HG03439 (cell line): Measurements from ENCODE around the gene SARS1.

ENCODE experiments used
- ATAC-seq: cut with Tn5 transposase; IDR thresholded peaks from one replicate; pipeline ENCODE4 v1.9.1; 2021; ENCODE audit warnings: mild to moderate bottlenecking, moderate library complexity; ENCODE audit not compliant: unreplicated experiment

Gene SARS1

GRCh38 chr1:109248797-109249629 is 35.3 kb downstream of the SARS1 start, which contains the start of gene CELSR2:
CELSR2 (plus strand) TSS chr1:109249539; CDS start chr1:109250080, 541 bp downstream.
- ATAC-seq, result peak; percentile 74

- ATAC-seq, result peak; percentile 38
Measured at GRCh38 chr1:109249654-109250401, 36.1 kb downstream of the SARS1 start.

GRCh38 chr1:109250454-109251276 is 36.9 kb downstream of the SARS1 start:
- ATAC-seq, result no peak

DNA sequence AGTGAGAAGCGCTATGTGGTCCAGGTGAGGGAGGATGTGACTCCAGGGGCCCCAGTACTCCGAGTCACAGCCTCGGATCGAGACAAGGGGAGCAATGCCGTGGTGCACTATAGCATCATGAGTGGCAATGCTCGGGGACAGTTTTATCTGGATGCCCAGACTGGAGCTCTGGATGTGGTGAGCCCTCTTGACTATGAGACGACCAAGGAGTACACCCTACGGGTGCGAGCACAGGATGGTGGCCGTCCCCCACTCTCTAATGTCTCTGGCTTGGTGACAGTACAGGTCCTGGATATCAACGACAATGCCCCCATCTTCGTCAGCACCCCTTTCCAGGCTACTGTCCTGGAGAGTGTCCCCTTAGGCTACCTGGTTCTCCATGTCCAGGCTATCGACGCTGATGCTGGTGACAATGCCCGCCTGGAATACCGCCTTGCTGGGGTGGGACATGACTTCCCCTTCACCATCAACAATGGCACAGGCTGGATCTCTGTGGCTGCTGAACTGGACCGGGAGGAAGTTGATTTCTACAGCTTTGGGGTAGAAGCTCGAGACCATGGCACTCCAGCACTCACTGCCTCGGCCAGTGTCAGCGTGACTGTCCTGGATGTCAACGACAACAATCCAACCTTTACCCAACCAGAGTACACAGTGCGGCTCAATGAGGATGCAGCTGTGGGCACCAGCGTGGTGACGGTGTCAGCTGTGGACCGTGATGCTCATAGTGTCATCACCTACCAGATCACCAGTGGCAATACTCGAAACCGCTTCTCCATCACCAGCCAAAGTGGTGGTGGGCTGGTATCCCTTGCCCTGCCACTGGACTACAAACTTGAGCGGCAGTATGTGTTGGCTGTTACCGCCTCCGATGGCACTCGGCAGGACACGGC is 37.8 kb downstream of the SARS1 start:
- ATAC-seq, result no peak

DNA sequence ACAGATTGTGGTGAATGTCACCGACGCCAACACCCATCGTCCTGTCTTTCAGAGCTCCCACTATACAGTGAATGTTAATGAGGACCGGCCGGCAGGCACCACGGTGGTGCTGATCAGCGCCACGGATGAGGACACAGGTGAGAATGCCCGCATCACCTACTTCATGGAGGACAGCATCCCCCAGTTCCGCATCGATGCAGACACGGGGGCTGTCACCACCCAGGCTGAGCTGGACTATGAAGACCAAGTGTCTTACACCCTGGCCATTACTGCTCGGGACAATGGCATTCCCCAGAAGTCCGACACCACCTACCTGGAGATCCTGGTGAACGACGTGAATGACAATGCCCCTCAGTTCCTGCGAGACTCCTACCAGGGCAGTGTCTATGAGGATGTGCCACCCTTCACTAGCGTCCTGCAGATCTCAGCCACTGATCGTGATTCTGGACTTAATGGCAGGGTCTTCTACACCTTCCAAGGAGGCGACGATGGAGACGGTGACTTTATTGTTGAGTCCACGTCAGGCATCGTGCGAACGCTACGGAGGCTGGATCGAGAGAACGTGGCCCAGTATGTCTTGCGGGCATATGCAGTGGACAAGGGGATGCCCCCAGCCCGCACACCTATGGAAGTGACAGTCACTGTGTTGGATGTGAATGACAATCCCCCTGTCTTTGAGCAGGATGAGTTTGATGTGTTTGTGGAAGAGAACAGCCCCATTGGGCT is 38.6 kb downstream of the SARS1 start:
- ATAC-seq, result no peak

DNA sequence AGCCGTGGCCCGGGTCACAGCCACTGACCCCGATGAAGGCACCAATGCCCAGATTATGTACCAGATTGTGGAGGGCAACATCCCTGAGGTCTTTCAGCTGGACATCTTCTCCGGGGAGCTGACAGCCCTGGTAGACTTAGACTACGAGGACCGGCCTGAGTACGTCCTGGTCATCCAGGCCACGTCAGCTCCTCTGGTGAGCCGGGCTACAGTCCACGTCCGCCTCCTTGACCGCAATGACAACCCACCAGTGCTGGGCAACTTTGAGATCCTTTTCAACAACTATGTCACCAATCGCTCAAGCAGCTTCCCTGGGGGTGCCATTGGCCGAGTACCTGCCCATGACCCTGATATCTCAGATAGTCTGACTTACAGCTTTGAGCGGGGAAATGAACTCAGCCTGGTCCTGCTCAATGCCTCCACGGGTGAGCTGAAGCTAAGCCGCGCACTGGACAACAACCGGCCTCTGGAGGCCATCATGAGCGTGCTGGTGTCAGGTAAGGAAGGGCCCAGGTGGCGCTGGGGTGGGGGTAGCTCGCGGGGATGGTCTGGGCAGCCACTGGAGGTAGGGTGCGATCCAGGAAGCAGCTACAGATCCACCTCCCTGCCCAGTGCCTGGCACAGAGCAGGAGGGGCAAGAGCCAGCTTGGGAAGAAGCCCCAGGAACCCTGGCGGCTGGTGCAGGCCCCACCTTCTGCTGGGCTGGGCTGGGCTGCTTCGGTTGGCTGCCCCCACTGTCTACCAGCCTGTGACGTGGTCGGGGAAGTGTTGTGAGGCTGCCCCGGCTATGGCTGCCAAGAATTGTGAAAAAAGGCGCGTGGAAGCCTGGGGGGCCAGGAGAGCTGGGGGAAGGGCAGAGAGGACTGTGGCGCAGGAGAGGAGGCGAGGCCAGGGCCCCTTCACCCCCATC is 39.4 kb downstream of the SARS1 start:
- ATAC-seq, result no peak

DNA sequence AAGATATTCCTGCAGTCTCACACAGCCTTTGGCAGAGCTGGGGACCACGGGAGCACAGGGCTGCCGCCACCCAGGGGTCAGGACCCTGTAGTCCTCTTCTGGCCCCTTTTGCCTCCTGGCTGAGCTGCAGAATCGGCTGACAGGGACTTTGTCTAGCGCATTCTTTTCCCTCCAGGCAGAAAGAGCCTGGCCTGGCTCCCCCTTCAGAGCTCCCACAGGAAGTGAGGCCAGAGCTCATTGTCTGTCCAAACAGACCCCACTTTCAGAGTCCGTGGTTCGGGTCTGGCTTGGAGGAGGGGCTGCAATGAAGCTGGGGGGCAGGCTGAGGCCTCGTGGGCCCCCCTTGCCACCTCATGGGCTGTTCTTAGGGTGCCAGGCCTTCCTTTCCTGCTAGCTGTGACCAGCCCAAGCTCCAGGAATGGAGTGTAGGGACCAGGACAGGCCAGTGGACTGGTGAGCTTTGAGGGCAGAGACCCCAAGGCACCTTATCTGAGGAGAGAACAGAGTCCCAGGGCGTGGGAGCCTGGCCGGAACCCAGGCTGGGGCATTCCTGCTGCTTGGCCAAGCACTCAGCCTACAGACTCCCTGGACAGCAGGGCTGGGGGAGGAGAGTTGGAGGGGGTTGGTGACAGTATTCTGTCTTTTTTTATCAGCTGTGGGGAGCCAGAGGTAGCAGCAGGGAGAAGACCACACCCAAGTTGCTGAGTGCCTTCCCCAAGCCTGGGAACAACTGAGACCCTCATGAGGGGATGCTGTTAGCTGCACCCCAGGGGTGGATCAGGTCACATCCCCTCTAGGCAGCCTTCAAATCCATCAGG is 40.3 kb downstream of the SARS1 start:
- no peak for ATAC-seq

DNA sequence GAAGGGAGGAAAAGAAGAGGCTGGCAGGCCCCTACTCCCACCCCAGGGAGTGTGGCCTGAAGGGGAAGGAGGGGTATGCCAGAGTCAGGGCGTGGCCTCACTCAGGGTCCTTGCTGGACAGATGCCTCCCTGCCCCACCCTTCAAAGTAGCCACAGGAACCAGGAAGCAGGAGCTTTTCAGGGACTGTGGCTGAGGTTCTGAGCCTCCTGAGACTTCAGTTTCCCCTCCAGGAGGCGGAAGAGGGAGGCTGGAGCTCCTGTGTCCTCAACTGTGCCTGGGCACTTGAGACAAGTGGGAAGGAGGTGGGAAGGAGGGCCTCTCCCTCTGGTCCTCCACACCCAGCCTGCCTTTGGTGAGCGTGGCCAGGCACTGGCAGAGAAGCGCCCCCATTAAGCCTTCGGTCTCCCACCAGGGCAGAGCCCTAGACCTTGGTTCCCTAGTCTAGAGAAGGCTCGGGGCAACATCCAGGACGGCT is 40.9 kb downstream of the SARS1 start:
- no peak for ATAC-seq

- ATAC-seq, result no peak
Measured at GRCh38 chr1:109255097-109255651, 41.5 kb downstream of the SARS1 start.

DNA sequence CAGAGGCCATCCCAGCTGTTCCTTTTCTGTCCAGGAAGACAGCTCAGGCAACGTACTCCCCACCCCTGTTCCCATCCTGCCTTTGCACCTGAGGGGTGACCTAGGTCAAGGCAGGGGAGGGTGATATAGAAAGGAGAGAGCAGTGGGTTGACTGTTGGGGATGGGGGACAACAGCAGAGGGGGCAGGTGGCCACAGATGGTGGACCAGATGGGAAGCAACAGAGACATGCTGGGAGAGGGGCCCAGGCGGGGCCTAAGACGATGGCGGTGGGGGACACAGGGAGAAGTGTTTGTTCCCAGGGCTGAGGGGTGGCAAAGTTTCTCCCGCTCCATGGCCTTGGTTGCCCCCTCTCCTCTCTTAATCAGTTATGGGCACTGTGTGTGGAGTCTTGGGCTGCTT is 42.0 kb downstream of the SARS1 start:
- ATAC-seq, result no peak

DNA sequence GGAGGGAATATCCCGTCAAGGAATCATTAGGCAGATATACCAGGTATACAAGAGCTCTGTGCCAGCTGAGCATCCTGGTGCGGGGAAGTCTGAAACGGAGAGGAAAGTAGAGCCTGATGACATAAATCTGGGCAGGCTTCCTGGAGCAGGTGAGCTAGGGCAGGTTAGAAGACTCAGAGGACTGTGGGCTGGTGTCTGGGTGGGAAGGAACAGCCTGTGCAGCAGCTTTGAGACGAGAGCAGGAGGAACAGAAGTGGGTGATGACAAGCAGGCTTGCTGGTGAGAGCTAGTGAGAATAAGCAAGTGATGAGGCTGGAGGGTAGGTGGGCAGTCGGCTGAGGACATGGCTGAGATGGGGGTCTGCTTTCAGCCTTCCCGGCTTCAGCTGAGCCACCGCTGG is 42.4 kb downstream of the SARS1 start:
- ATAC-seq, result no peak

DNA sequence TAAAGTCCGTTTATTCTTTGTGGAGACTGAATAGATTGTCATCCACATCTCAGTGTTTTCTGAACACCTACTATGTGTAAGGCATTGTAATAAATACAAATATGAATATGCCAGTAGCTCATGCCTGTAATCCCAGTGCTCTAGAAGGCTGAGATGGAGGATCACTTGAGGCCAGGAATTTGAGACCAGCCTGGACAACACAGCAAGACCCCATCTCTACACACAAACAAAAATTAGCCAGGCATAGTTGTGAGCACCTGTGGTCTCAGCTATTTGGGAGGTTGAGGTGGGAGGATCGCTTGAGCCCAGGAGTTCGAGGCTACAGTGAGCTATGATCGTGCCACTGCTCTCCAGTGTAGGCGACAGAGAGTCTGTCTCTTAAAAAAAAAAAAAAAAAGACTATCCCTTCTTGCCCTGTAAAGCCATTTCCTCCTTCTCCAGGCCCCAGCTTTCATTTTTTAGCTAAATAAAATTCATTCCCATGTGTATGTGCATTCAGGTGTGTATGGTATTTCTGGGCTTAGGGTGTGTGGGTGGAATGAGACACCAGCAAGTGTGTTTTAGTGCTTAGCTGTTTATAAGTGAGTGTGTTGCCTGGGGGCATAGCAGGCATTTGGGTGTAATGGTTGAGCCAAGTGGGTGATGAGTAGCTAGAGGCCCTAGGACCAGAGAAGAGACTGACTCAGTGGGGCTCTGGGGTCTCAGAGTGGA is 43.4 kb downstream of the SARS1 start:
- ATAC-seq, result no peak

- ATAC-seq, result no peak
Measured at GRCh38 chr1:109257682-109258421, 44.1 kb downstream of the SARS1 start.

DNA sequence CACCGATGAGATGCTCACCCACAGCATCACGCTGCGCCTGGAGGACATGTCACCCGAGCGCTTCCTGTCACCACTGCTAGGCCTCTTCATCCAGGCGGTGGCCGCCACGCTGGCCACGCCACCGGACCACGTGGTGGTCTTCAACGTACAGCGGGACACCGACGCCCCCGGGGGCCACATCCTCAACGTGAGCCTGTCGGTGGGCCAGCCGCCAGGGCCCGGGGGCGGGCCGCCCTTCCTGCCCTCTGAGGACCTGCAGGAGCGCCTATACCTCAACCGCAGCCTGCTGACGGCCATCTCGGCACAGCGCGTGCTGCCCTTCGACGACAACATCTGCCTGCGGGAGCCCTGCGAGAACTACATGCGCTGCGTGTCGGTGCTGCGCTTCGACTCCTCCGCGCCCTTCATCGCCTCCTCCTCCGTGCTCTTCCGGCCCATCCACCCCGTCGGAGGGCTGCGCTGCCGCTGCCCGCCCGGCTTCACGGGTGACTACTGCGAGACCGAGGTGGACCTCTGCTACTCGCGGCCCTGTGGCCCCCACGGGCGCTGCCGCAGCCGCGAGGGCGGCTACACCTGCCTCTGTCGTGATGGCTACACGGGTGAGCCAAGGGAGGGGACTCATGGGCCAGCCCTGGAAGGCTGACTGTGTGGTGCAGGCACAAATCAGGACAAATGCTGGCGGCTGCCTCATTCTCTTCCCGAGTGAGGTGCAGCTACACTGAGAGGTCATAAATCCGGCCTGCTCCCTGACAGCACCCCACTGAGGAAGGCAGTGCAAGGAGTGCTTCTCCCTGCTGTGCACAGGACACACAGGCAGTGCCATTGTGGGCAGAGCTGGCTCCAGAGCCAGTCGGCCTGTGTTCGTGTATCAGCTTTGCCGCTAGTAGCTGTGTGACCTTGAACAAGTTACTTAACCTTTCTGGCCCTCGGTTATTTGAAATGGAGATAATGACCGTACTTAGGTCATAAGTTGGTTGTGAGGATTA is 45.1 kb downstream of the SARS1 start:
- no peak for ATAC-seq
